Measurements from ENCODE around the gene DTNA. TPM values are rescaled to one million over a fixed set of nuclear protein-coding genes. Genes with fewer than 3 reads are reported as not detected.

The DTNA gene
- polyA plus RNA-seq, 1 donor (not counting 4 experiments of a cell fraction or from before 2014, with no cell fraction given), result 0.81 TPM

GRCh38 chr18:34880403-34880802, 170.3 kb downstream of the DTNA start:
- Histone ChIP-seq H3K9ac (ENCODE audit: control insufficient read depth, extremely low read depth, insufficient read depth, low read length) (no peak overlapping the region), H3K4me2 (ENCODE audit: control insufficient read depth, extremely low read depth, insufficient read depth, low read depth, low read length) (no peak overlapping the region), H3K9me1 (ENCODE audit: control insufficient read depth, extremely low read depth, insufficient read depth, low read length) (no peaks in the 10 kb centered on the region), H3K4me1 (ENCODE audit: control insufficient read depth, extremely low read depth, insufficient read depth, low read length) (no peaks in the 10 kb centered on the region), H3K9me3 (ENCODE audit: control insufficient read depth, low read depth, low read length) (no peaks in the 10 kb centered on the region), H3K27me3 (ENCODE audit: control insufficient read depth, extremely low read depth, insufficient read depth, low read length) (no peaks in the 10 kb centered on the region), H3K27ac (ENCODE audit: control insufficient read depth, insufficient read depth, low read length) (no peak overlapping the region), H3K4me3 (ENCODE audit: control insufficient read depth in 2 of 3, extremely low read depth in 1 of 3, insufficient read depth in 2 of 3, low read depth in 1 of 3, low read length in 3 of 3) (no peak overlapping the region), H3K79me2 (ENCODE audit: control insufficient read depth, insufficient read depth, low read length) (no peaks in the 10 kb centered on the region), H4K20me1 (ENCODE audit: control insufficient read depth, extremely low read depth, insufficient read depth, low read length) (no peaks in the 10 kb centered on the region), H3K36me3 (ENCODE audit: control insufficient read depth in 2 of 2, extremely low read depth in 1 of 2, insufficient read depth in 2 of 2, low read length in 2 of 2) (no peaks in the 10 kb centered on the region), H2AFZ (ENCODE audit: control insufficient read depth, low read length) (no peak overlapping the region)
- dilution Hi-C loops (cut with MboI; ENCODE audit: extremely low pct_ligation_motif_present, low sequenced_read_pairs), result no loop called here
- TF ChIP-seq CTCF (optimal IDR thresholded peaks at IDR 0.05 in 1 of 3, IDR thresholded peaks at IDR 0.05 in 1 of 3, conservative IDR thresholded peaks at IDR 0.05 in 1 of 3; ENCODE audit: extremely low read depth in 1 of 3, insufficient read depth in 2 of 3, low read length in 3 of 3) (no peak), EZH2 (IDR thresholded peaks at IDR 0.05; ENCODE audit: low read length) (no peak)
- no peak for DNase-seq (ENCODE audit: low read depth, low spot score)
- no peak for FAIRE-seq

- TF ChIP-seq CTCF (optimal IDR thresholded peaks at IDR 0.05 in 1 of 3, IDR thresholded peaks at IDR 0.05 in 1 of 3, conservative IDR thresholded peaks at IDR 0.05 in 1 of 3; ENCODE audit: extremely low read depth in 1 of 3, insufficient read depth in 2 of 3, low read length in 3 of 3), result no peak
- Histone ChIP-seq H3K9me3 (ENCODE audit: control insufficient read depth, low read depth, low read length) (no peaks in the 10 kb centered on the region), H3K79me2 (ENCODE audit: control insufficient read depth, insufficient read depth, low read length) (no peaks in the 10 kb centered on the region), H3K9me1 (ENCODE audit: control insufficient read depth, extremely low read depth, insufficient read depth, low read length) (no peaks in the 10 kb centered on the region), H3K4me2 (ENCODE audit: control insufficient read depth, extremely low read depth, insufficient read depth, low read depth, low read length) (no peak overlapping the region), H2AFZ (ENCODE audit: control insufficient read depth, low read length) (no peak overlapping the region), H3K9ac (ENCODE audit: control insufficient read depth, extremely low read depth, insufficient read depth, low read length) (no peak overlapping the region), H3K27ac (ENCODE audit: control insufficient read depth, insufficient read depth, low read length) (no peak overlapping the region), H3K36me3 (ENCODE audit: control insufficient read depth in 2 of 2, extremely low read depth in 1 of 2, insufficient read depth in 2 of 2, low read length in 2 of 2) (no peaks in the 10 kb centered on the region), H3K4me1 (ENCODE audit: control insufficient read depth, extremely low read depth, insufficient read depth, low read length) (no peaks in the 10 kb centered on the region), H3K4me3 (ENCODE audit: control insufficient read depth in 2 of 3, extremely low read depth in 1 of 3, insufficient read depth in 2 of 3, low read depth in 1 of 3, low read length in 3 of 3) (no peak overlapping the region), H4K20me1 (ENCODE audit: control insufficient read depth, extremely low read depth, insufficient read depth, low read length) (no peaks in the 10 kb centered on the region), H3K27me3 (ENCODE audit: control insufficient read depth, extremely low read depth, insufficient read depth, low read length) (no peaks in the 10 kb centered on the region)
- no peak for FAIRE-seq
- DNase-seq (ENCODE audit: low read depth, low spot score), result no peak
- dilution Hi-C loops (cut with MboI; ENCODE audit: extremely low pct_ligation_motif_present, low sequenced_read_pairs), result no loop called here
Measured at GRCh38 chr18:34880882-34881834, 171.1 kb downstream of the DTNA start.
